Naive thymus-derived CD8-positive, alpha-beta T cell (primary cell): ENCODE data around the gene YBX2. TPM values are rescaled to one million over a fixed set of nuclear protein-coding genes. Genes with fewer than 3 reads are reported as not detected.

Experiments
- ATAC-seq, 2 donors: fragments of 150-1000 bp; cut with Tn5 transposase in 1 of 2; sonication (Bioruptor Pico), chemical (Tn5 transposase) in 1 of 2; 1 replicate in 1 of 2; 2 replicates in 1 of 2; pipeline ENCODE4 v1.10.0; 2021; ENCODE audit warnings: mild to moderate bottlenecking in 2 of 2, moderate library complexity in 2 of 2
- POLR2A ChIA-PET: fragments of 350-600 bp; sonication (Branson Sonifier 250); formaldehyde crosslinking; loops from one replicate; lab custom pipeline; 2021; ENCODE audit warnings: antibody characterized with exemption; lab: Charles Lee
- DNase-seq, 10 donors: peaks; one replicate each; pipeline versions ENCODE4 v3.0.0 to v3.0.0-alpha.2; 2020 to 2022
- H3K27ac Mint-ChIP-seq, 10 donors: one replicate each; pipeline ENCODE4 v1.8.0; 2020 to 2022; ENCODE audit warnings: mild to moderate bottlenecking in 10 of 10, mixed read lengths in 10 of 10, moderate library complexity in 4 of 10, inconsistent platforms in 1 of 10
- H3K27me3 Mint-ChIP-seq, 5 donors: one replicate each; pipeline ENCODE4 v1.8.0; 2021 to 2022; ENCODE audit warnings: mixed read lengths in 5 of 5
- H3K36me3 Mint-ChIP-seq, 3 donors: one replicate each; pipeline ENCODE4 v1.8.0; 2020 to 2022; ENCODE audit warnings: mixed read lengths in 3 of 3, mild to moderate bottlenecking in 2 of 3, inconsistent platforms in 1 of 3
- H3K4me1 Mint-ChIP-seq, 4 donors: one replicate each; pipeline ENCODE4 v1.8.0; 2021 to 2022; ENCODE audit warnings: mixed read lengths in 4 of 4
- H3K4me3 Mint-ChIP-seq, 10 donors: one replicate each; pipeline ENCODE4 v1.8.0; 2020 to 2022; ENCODE audit warnings: mild to moderate bottlenecking in 10 of 10, mixed read lengths in 10 of 10, moderate library complexity in 6 of 10, inconsistent platforms in 1 of 10
- H3K9me3 Mint-ChIP-seq, 9 donors: one replicate each; pipeline ENCODE4 v1.8.0; 2020 to 2022; ENCODE audit warnings: mixed read lengths in 9 of 9, mild to moderate bottlenecking in 3 of 9, inconsistent platforms in 1 of 9, moderate library complexity in 1 of 9
- polyA plus RNA-seq, 3 donors: library from polyadenylated mRNA; unstranded; fragments of 300-500 nt; fragmentation: Illumina TruSeq; gene quantifications; one replicate each; pipeline ENCODE4 v1.2.3, GENCODE V29; 2021
- total RNA-seq, 8 experiments: library from RNA in 2 of 8; stranded (reverse) in 2 of 8; gene quantifications; one replicate each; pipeline ENCODE4 v1.2.3 and lab custom pipeline; 2021 to 2026

The YBX2 gene
- total and polyA plus RNA-seq, 5 experiments from 2014 or later, result 0.66 to 1.2 TPM; not detected in 3

DNA sequence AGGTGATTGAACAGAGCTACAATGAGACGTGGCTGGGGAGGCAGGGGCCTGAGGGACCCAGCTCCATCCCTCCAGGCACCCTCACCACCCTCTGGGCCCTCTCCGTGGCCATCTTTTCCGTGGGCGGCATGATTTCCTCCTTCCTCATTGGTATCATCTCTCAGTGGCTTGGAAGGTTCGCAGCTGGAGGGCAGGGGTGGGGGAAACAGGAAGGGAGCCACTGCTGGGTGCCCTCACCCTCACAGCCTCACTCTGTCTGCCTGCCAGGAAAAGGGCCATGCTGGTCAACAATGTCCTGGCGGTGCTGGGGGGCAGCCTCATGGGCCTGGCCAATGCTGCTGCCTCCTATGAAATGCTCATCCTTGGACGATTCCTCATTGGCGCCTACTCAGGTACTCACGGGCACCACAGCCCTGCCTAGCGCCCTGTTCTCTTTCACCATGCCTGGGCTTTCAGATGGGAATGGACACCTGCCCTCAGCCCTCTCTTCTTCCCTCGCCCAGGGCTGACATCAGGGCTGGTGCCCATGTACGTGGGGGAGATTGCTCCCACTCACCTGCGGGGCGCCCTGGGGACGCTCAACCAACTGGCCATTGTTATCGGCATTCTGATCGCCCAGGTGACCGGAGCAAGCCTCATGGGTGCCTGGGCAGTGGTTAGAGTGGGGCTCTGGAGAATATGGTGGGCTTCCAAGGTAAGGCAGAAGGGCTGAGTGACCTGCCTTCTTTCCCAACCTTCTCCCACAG lies 10.8 kb downstream of the YBX2 start:
- ATAC-seq (no peak), DNase-seq (no peak)
- Mint-ChIP-seq H3K4me1 (peaks cover 16 to 38% (median 24%) of the 10 kb centered on the region in 4 donors), H3K36me3 (no peaks in the 10 kb centered on the region), H3K4me3 (peak overlapping the region in 4 of 10 donors; percentile 42 to 58 (median 44)), H3K27ac (peak overlapping the region in 1 of 10 donors; percentile 10), H3K27me3 (peaks cover 1 to 19% (median 10%) of the 10 kb centered on the region in 5 donors), H3K9me3 (no peaks in the 10 kb centered on the region)
- POLR2A ChIA-PET, result interaction anchor here (0.9 to 1.7 kb wide), 5 partner anchors 10 to 54 kb away, joined by 3 to 9 read pairs (median 5); partner anchors contain the start of genes ACAP1 and NEURL4

DNA sequence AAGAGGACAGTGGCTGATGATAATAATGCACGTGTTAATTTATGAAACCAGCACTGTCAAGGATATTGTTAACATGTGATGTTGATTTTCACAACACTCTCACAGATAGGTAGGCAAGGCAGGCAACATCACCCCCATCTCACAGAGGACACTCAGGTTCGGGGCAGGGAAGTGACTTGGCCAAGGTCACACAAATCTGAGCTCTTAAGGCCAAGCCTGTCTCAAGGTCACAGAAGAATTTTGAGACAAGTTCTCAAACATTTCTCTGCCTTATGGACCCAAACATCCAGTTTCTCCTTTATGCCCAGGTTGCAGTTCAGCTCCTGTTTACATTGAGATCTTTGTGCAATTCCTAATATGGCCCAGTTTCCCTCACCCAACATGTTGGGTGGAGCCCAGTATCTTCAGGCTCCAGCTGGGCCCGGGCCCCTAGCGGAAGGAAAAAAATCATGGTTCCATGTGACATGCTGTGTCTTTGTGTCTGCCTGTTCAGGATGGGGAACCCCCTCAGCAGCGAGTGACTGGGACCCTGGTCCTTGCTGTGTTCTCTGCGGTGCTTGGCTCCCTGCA lies 11.6 kb downstream of the YBX2 start:
- Mint-ChIP-seq H3K27me3 (peaks cover 1 to 19% (median 10%) of the 10 kb centered on the region in 5 donors), H3K4me1 (peaks cover 16 to 38% (median 24%) of the 10 kb centered on the region in 4 donors), H3K4me3 (peak overlapping the region in 8 of 10 donors; percentile 15 to 85 (median 49)), H3K36me3 (no peaks in the 10 kb centered on the region), H3K27ac (peak overlapping the region in 1 of 10 donors; percentile 77), H3K9me3 (no peaks in the 10 kb centered on the region)
- DNase-seq (no peak), ATAC-seq (no peak)
- POLR2A ChIA-PET, result interaction anchor here (0.9 to 2.3 kb wide), 8 partner anchors 11 to 197 kb away, joined by 3 to 9 read pairs (median 5); partner anchors contain the start of genes ACAP1, NEURL4 and ZBTB4

DNA sequence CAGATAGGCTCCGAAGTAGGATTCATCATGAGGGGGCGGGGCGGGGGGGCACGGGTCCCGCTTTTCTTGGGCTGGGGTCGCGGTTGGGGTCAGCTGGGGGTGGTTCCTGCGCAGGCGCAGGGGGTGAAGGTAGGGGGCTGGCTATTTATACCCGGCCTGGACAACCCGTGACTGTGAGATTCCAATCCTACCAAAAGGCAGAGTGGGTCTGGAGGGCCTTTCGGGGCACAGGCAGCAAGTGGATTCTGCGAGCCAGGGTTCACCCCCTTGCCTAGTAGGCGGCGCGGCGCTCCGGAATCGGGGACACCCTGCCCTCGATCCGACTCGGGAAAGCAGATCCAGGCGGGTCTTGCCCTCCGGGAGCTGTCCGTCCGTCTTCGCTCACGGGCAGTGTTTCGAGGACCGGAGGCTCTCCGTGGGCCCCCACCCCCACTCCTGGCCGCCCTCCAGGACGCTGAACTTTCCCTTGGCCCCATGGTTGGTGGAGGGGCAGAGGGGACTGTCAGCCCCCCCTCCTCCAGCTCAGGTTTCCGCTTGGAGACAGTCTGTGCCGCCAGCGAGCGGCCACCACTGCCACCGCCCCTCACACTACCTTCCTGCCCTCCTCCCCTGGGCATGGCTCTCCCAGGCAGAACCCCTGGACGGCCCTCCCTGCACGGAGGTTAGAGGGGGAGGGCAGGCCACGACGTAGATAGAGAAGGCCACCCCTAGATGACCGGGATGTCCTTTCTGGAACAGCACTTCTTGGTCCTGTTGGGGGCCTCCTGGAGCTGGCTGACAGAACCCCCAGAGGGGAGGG lies 12.3 kb downstream of the YBX2 start:
- Mint-ChIP-seq H3K27ac (peak overlapping the region in 4 of 10 donors; percentile 18 to 67 (median 50)), H3K4me1 (peaks cover 16 to 38% (median 24%) of the 10 kb centered on the region in 4 donors), H3K9me3 (no peaks in the 10 kb centered on the region), H3K36me3 (no peaks in the 10 kb centered on the region), H3K27me3 (peaks cover 1 to 19% (median 10%) of the 10 kb centered on the region in 5 donors), H3K4me3 (peak overlapping the region; percentile 71 to 90 (median 84))
- POLR2A ChIA-PET, result interaction anchor here (0.9 to 2.3 kb wide), 8 partner anchors 12 to 198 kb away, joined by 3 to 9 read pairs (median 6); partner anchors contain the start of genes NEURL4 and ZBTB4
- DNase-seq (peak in 3 of 10 donors; percentile 10 to 15 (median 10)), ATAC-seq (peak in 1 of 2 donors; percentile 8)

DNA sequence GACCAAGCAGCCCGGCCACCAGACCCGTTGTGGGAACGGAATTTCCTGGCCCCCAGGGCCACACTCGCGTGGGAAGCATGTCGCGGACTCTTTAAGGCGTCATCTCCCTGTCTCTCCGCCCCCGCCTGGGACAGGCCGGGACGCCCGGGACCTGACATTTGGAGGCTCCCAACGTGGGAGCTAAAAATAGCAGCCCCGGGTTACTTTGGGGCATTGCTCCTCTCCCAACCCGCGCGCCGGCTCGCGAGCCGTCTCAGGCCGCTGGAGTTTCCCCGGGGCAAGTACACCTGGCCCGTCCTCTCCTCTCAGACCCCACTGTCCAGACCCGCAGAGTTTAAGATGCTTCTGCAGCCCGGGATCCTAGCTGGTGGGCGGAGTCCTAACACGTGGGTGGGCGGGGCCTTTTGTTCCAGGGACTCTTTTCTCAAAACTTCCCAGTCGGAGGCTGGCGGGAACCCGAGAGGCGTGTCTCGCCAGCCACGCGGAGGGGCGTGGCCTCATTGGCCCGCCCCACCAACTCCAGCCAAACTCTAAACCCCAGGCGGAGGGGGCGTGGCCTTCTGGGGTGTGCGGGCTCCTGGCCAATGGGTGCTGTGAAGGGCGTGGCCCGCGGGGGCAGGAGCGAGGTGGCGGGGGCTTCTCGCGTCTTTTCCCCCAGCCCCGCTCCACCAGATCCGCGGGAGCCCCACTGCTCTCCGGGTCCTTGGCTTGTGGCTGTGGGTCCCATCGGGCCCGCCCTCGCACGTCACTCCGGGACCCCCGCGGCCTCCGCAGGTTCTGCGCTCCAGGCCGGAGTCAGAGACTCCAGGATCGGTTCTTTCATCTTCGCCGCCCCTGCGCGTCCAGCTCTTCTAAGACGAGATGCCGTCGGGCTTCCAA lies 13.1 kb downstream of the YBX2 start, which contains the start of gene SLC2A4:
TSS of gene SLC2A4 (plus strand) at position 645 of the 879 bp plus-strand sequence. CDS start at position 862, 217 bp downstream.
- no peaks in the 10 kb centered on the region for H3K9me3 Mint-ChIP-seq
- POLR2A ChIA-PET, result interaction anchor here (1.0 to 2.3 kb wide), 11 partner anchors 14 to 203 kb away, joined by 3 to 8 read pairs (median 4); partner anchors contain the start of genes GPS2, POLR2A and TMEM102
- H3K36me3 Mint-ChIP-seq, result no peaks in the 10 kb centered on the region
- ATAC-seq (peak; percentile 64 to 67), DNase-seq (peak; percentile 65 to 88 (median 76))
- peaks cover 1 to 19% (median 10%) of the 10 kb centered on the region in 5 donors for H3K27me3 Mint-ChIP-seq
- peaks cover 16 to 38% (median 24%) of the 10 kb centered on the region in 4 donors for H3K4me1 Mint-ChIP-seq
- peak within 1 kb of the TSS; percentile 74 to 90 (median 84) for H3K4me3 Mint-ChIP-seq
- peak within 1 kb of the TSS in 8 of 10 donors; percentile 43 to 92 (median 62) for H3K27ac Mint-ChIP-seq

DNA sequence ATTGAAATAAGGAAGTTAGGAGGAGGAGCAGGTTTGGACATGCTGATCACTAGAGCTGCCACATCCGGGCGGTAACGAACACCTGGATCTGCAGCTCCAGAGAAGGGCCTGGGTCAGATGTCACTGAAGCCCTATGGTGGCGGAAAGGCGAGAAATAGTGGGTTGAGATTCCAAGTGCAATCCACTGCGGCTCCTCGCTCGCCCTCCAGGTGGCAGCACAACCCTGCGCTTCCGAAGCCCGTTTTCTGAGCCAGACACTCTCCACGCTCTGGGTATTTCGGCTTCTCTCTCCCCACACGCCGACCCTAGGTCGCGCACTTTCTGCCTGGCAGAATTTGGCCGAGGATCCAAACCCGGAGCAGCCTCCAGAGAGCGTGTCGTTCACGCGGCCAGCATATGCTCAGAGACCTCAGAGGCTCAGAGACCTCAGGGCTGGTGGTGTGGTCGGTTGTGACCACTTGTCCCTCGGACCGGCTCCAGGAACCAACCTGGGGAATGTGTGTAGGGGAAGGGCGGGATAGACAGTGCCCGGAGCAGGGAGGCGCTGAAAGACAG lies 13.8 kb downstream of the YBX2 start:
- Mint-ChIP-seq H3K36me3 (no peaks in the 10 kb centered on the region), H3K4me3 (peak overlapping the region; percentile 74 to 90 (median 84)), H3K27me3 (peaks cover 1 to 19% (median 10%) of the 10 kb centered on the region in 5 donors), H3K9me3 (no peaks in the 10 kb centered on the region), H3K4me1 (peaks cover 16 to 38% (median 24%) of the 10 kb centered on the region in 4 donors), H3K27ac (peak overlapping the region in 8 of 10 donors; percentile 43 to 92 (median 56))
- POLR2A ChIA-PET, result interaction anchor here (0.6 to 2.3 kb wide), 13 partner anchors 14 to 203 kb away, joined by 3 to 8 read pairs (median 4); partner anchors contain the start of genes GPS2, POLR2A and TMEM102
- DNase-seq (peak; percentile 73 to 91 (median 84)), ATAC-seq (peak; percentile 84 to 87)

DNA sequence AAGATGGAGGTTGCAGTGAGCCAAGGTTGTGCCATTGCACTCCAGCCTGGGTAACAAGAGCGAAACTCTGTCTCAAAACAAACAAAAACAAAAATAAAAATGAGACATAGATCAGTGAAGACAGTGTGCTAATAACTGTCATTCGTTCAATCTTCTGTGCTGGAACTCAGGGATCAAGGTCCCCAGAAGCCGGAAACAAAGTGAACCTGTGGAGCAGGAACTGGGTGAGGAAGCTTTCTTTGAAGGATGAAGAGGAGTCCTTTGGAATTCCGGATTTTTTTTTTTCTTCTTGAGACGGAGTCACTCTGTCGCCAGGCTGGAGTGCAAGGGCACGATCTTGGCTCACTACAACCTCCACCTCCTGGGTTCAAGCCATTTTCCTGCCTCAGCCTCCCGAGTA lies 15.0 kb downstream of the YBX2 start:
- H3K9me3 Mint-ChIP-seq, result no peaks in the 10 kb centered on the region
- peak overlapping the region in 1 of 10 donors; percentile 39 for H3K4me3 Mint-ChIP-seq
- peaks cover 16 to 38% (median 24%) of the 10 kb centered on the region in 4 donors for H3K4me1 Mint-ChIP-seq
- ATAC-seq (no peak), DNase-seq (no peak)
- peaks cover 1 to 19% (median 10%) of the 10 kb centered on the region in 5 donors for H3K27me3 Mint-ChIP-seq
- H3K27ac Mint-ChIP-seq, result no peak overlapping the region
- H3K36me3 Mint-ChIP-seq, result no peaks in the 10 kb centered on the region
- POLR2A ChIA-PET, result interaction anchor here (1.3 kb wide), 1 partner anchor 17 kb away, joined by 4 read pairs; no protein-coding TSS in a partner anchor

DNA sequence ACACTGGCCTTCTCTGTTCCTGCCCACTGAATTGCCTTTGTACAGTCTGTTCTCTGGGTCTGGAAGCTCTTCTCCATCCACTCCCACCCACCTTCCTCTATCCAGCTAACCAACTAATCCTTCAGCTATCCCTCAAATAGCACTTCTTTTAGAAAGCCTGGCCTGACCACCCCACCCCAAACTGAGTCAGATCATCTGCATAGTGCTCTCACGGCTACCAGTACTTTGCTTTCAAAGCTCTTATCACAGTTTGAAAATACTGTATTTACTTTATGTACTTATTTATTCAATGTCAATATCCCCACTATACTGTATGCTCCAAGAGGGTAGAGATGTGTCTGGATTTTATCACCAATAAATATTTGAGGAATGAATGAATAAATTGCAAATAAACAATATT lies 27.7 kb downstream of the YBX2 start:
- no peaks in the 10 kb centered on the region for H3K36me3 Mint-ChIP-seq
- DNase-seq, result no peak
- H3K27me3 Mint-ChIP-seq, result peaks cover 0 to 11% (median 0%) of the 10 kb centered on the region in 5 donors
- H3K4me1 Mint-ChIP-seq, result peaks cover 17 to 23% (median 20%) of the 10 kb centered on the region in 4 donors
- no peak for ATAC-seq
- H3K27ac Mint-ChIP-seq, result peak overlapping the region in 3 of 10 donors; percentile 22 to 51 (median 27)
- POLR2A ChIA-PET, result interaction anchor here (1.5 kb wide), 1 partner anchor 14 kb away, joined by 3 read pairs; no protein-coding TSS in a partner anchor
- no peaks in the 10 kb centered on the region for H3K9me3 Mint-ChIP-seq
- peak overlapping the region in 1 of 10 donors; percentile 21 for H3K4me3 Mint-ChIP-seq

DNA sequence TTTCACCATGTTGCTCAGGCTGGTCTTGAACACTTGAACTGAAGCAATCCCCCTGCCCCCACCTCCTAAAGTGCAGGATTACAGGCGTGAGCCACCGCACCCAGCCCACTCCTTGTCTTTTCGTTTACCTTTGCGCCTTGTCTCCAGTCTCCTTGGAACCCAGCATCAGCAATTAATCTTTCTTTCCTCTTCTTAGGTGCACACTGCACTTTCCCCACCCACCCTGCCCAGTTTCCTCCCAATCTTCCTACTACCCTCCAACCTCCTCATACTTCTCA lies 30.7 kb downstream of the YBX2 start:
- POLR2A ChIA-PET, result interaction anchor here (0.6 to 3.2 kb wide), 3 partner anchors 32 to 285 kb away, joined by 3 to 9 read pairs (median 4); partner anchors contain the start of genes ACADVL and DLG4

DNA sequence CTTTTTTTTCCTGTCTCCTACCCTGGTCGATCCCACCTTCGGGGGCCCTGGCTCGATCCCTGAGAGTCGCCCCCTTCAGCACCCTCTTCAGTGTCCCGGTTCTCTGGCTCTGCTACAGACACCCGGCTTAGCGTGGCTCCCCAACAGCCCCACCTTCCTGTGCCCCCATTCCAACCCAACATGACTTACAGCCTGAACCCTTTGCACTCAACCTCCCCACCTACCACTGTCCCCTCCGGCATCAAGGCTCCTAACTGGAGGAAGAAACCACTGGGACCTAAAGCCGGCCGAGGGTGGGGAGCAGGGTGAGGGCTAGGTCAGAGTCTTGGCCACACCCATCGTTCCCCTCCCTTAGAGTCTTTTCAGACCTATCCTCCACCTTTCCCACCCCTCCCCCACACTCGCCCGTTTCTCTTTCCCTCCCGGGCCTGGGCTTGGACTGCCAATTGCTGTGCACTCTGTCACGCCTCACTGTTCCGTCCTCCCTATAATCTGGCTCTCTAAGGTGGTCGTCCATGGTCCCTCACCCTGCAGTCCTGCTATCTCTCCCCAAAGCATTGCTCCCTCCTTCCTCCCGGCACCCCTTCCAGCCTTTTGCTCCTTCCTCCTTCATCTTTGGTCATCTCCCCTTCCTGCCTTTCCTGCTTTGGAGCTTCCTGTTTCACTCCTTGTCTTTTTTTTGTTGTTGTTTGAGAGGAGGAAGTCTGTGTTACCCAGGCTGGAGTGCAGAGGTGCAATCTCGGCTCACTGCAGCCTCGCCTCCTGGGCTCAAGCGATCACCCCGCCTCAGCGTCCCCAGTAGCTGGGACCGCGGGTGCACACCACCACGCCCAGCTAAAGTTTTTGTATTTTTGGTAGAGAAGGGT lies 31.3 kb downstream of the YBX2 start:
- peak overlapping the region; percentile 83 to 92 (median 88) for H3K4me3 Mint-ChIP-seq
- H3K27me3 Mint-ChIP-seq, result peaks cover 0 to 6% (median 0%) of the 10 kb centered on the region in 5 donors
- DNase-seq (peak in 4 of 10 donors; percentile 4 to 29 (median 24)), ATAC-seq (peak; percentile 22 to 29)
- H3K4me1 Mint-ChIP-seq, result peaks cover 18 to 29% (median 26%) of the 10 kb centered on the region in 4 donors
- peak overlapping the region in 9 of 10 donors; percentile 61 to 94 (median 89) for H3K27ac Mint-ChIP-seq
- no peaks in the 10 kb centered on the region for H3K9me3 Mint-ChIP-seq
- POLR2A ChIA-PET, result interaction anchor here (0.6 to 3.2 kb wide), 5 partner anchors 33 to 286 kb away, joined by 3 to 9 read pairs (median 6); partner anchors contain the start of genes ACADVL, ACAP1 and DLG4
- peaks cover 0 to 8% (median 0%) of the 10 kb centered on the region in 3 donors for H3K36me3 Mint-ChIP-seq

More for the DNA sequence above, 30.7 kb downstream of the YBX2 start:
- no peak for ATAC-seq
- peaks cover 18 to 29% (median 26%) of the 10 kb centered on the region in 4 donors for H3K4me1 Mint-ChIP-seq
- H3K4me3 Mint-ChIP-seq, result peak overlapping the region in 9 of 10 donors; percentile 86 to 92 (median 88)
- H3K27ac Mint-ChIP-seq, result peak overlapping the region; percentile 37 to 94 (median 88)
- H3K27me3 Mint-ChIP-seq, result peaks cover 0 to 6% (median 0%) of the 10 kb centered on the region in 5 donors
- no peaks in the 10 kb centered on the region for H3K9me3 Mint-ChIP-seq
- no peak for DNase-seq
- peaks cover 0 to 2% (median 0%) of the 10 kb centered on the region in 3 donors for H3K36me3 Mint-ChIP-seq
